Measurements from ENCODE around the gene CFAP61.
"Not testable (repeated sequence)": the region's sequence is repeated elsewhere in the genome, so short reads cannot be mapped to it uniquely, and the experiment has no call there.

Gene CFAP61

DNA sequence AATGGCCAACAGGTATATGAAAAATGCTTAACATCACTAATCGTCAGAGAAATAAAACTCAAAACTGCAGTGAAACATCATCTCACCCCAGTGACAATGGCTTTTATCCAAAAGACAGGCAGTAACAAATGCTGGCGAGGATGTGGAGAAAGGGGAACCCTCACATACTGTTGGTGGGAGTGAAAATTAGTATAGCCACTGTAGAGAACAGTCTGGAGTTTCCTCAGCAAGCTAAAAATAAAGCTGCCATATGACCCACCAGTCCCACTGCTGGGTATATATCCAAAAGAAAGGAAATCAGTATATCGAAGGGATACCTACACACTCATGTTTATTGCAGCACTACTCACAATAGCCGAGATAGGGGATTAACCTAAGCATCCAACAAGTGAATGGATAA lies 292.1 kb downstream of the CFAP61 start:
- TF ChIP-seq, protein P1, sequence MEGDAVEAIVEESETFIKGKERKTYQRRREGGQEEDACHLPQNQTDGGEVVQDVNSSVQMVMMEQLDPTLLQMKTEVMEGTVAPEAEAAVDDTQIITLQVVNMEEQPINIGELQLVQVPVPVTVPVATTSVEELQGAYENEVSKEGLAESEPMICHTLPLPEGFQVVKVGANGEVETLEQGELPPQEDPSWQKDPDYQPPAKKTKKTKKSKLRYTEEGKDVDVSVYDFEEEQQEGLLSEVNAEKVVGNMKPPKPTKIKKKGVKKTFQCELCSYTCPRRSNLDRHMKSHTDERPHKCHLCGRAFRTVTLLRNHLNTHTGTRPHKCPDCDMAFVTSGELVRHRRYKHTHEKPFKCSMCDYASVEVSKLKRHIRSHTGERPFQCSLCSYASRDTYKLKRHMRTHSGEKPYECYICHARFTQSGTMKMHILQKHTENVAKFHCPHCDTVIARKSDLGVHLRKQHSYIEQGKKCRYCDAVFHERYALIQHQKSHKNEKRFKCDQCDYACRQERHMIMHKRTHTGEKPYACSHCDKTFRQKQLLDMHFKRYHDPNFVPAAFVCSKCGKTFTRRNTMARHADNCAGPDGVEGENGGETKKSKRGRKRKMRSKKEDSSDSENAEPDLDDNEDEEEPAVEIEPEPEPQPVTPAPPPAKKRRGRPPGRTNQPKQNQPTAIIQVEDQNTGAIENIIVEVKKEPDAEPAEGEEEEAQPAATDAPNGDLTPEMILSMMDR (IDR thresholded peaks at IDR 0.05; ENCODE audit: borderline replicate concordance, insufficient read depth, low read depth, low read length) = no peak
- no peak overlapping the region for H3K4me3 ChIP-seq (ENCODE audit: low read depth, low read length)

DNA sequence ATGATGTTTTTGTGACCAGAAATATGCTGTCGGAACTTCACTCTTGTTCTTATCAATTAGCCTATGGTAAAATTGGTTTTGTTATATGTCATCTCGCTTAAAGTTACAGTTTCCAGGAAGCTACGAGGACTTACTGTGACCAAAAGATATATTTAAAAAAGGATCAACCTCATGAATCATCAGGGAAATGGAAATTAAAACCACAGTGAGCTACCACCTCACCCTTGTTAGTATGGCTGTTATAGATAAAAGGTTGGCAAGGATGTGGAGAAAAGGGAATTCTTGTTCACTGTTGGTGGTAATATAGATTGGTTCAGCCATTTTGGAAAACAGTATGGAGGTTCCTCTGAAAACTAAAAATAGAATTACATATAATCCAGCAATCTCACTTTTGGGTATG lies 301.2 kb downstream of the CFAP61 start:
- no peak overlapping the region for H3K4me3 ChIP-seq (ENCODE audit: low read depth, low read length)
- TF ChIP-seq, protein P1 (IDR thresholded peaks at IDR 0.05; ENCODE audit: borderline replicate concordance, insufficient read depth, low read depth, low read length) = no peak

DNA sequence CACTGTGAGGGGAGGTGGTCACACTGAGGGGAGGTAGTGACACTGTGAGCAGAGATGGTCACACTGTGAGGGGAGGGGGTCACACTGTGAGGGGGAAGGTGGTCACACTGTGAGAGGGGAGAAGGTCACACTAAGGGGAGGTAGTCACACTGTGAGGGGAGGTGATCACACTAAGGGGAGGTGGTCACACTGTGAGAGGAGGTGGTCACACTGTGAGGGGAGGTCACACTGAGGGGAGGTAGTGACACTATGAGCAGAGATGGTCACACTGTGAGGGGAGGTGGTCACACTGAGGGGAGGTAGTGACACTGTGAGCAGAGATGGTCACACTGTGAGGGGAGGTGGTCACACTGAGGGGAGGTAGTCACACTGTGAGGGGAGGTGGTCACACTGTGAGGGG lies 303.2 kb downstream of the CFAP61 start:
- not testable (repeated sequence) for H3K4me3 ChIP-seq (ENCODE audit: low read depth, low read length)

DNA sequence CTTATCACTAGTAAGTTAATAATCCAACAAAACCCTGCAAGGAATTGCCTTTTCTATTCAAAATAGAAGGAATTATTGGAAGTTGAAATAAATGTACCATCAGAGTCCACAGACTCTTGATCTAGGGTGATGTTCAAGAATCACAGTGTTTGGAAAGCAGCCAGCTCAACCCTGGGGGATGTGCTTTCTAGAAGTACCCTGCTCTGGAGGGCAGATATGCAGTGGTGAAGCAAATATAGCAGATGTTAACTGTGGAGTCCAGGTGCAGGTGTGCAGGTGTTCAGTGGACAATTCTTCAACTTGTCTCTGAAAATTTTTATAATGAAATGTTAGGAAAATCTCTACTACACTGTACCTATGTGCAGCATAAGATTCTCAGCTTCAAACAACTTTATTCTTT lies 306.5 kb downstream of the CFAP61 start:
- TF ChIP-seq, protein P1 (IDR thresholded peaks at IDR 0.05; ENCODE audit: borderline replicate concordance, insufficient read depth, low read depth, low read length) = no peak

DNA sequence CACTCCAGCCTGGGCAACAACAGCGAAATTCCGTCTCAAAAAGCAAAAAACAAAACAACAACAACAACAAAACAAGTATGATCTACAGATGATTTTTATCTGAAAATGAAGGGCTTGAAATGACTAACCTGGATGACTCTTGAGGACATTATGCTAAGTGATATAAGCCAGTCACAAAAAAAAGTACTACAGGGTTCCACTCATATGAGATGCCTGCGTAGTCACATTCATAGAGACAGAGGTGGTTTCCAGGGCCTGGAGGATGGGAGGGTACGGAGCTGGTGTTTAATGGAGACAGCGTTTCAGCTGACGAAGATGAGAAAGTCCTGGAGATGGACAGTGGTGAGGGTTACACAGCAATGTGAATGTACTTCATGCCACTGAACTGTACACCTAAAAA lies 307.3 kb downstream of the CFAP61 start:
- TF ChIP-seq, protein P1 (IDR thresholded peaks at IDR 0.05; ENCODE audit: borderline replicate concordance, insufficient read depth, low read depth, low read length) = no peak
- no peak overlapping the region for H3K4me3 ChIP-seq (ENCODE audit: low read depth, low read length)

More for the DNA sequence above, 306.5 kb downstream of the CFAP61 start:
- H3K4me3 ChIP-seq (ENCODE audit: low read depth, low read length) = no peak overlapping the region

DNA sequence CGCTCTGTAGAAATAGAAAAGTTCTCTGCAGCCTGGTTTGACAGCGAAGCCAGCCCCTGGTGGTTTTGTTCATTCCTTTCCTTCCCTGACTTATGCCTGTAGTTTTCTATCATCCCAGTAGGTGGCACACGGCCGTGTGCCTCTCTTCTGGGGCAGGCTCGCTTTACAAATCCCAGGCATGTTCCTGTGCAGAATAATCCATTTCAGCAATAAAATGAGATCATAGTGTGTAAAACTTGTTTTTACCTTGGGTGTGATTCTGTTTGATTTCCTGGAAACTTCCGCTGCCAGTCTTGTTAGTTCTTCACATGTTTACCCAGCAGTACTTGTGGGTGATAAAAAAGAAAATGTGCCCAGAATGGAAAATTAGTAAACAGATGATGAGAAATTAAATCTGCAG lies 308.1 kb downstream of the CFAP61 start:
- H3K4me3 ChIP-seq (ENCODE audit: low read depth, low read length) = no peak overlapping the region
- TF ChIP-seq, protein P1 (IDR thresholded peaks at IDR 0.05; ENCODE audit: borderline replicate concordance, insufficient read depth, low read depth, low read length) = peak; percentile 77

DNA sequence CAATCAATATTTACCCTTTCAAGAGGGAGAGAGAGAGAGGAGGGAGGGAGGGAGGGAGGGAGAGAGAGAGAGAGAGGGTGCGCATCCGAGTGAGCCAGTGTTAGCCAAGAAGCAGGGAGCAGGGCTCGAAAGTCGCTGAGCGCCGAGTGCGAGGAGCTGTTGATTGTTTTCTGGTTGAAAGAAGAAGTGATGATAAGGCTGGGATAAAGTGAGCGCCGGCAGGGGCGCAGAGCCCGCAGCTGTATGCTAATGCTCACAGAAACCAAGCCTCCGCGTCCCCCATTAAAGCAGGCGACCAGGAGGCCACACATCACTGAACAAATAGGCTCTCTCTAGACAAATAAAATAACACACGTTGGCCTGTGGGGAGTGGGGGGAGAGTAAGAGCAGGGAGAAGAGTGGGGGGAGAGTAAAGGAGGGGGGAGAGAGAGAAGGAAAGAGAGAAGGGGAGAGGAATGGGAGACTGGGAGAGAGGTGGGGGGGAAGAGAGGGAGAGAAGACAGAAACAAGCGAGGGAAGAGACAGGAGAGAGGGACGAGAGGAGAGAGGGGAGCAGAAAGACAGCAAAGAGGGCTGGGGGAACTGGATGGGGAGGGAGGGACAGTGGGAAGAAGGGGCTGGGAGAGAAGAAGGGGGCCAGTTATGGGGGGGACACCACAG lies 310.6 kb downstream of the CFAP61 start:
- H3K4me3 ChIP-seq (ENCODE audit: low read depth, low read length) = no peak overlapping the region
- TF ChIP-seq, protein P1 (IDR thresholded peaks at IDR 0.05; ENCODE audit: borderline replicate concordance, insufficient read depth, low read depth, low read length) = no peak

DNA sequence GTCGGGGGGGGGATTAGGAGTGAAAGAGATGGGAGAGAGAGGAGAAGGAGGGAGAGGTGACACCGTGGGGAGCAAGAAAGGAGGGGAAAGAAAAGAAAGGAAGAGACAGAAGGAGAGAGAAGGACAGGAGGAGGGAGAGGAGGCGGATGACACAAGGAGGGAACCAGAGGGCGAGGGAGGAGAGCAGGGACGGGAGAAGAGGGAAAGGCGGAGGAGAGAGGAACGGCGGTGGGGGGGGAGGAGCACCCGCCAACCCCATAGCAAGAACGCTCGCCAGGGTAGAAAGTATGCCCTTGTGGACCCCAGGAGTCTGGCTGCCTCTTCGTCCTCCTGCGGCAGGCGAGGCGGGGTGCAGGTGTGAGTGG lies 311.1 kb downstream of the CFAP61 start:
- TF ChIP-seq, protein P1 (IDR thresholded peaks at IDR 0.05; ENCODE audit: borderline replicate concordance, insufficient read depth, low read depth, low read length) = no peak
- no peak overlapping the region for H3K4me3 ChIP-seq (ENCODE audit: low read depth, low read length)
